Sigmoid colon (tissue), 4 donors: ENCODE measurements around the gene CARD9.

Experiments used
- POLR2AphosphoS5 ChIP-seq, 4 donors: sonication (generic); formaldehyde crosslinking; IDR thresholded peaks; one replicate each; pipeline ENCODE4 v1.6.1; 2017; ENCODE audit warnings: antibody characterized with exemption in 4 of 4
- TF ChIP-seq, protein P1 (sequence below), 4 experiments: fragments of 450-650 bp in 3 of 4; fragments of 200-600 bp in 1 of 4; IDR thresholded peaks; one replicate each; pipeline ENCODE4 v1.5.1; 2016 to 2019; ENCODE audit warnings: antibody characterized with exemption in 4 of 4, mild to moderate bottlenecking in 3 of 4, moderate library complexity in 2 of 4

- TF ChIP-seq, protein P1, sequence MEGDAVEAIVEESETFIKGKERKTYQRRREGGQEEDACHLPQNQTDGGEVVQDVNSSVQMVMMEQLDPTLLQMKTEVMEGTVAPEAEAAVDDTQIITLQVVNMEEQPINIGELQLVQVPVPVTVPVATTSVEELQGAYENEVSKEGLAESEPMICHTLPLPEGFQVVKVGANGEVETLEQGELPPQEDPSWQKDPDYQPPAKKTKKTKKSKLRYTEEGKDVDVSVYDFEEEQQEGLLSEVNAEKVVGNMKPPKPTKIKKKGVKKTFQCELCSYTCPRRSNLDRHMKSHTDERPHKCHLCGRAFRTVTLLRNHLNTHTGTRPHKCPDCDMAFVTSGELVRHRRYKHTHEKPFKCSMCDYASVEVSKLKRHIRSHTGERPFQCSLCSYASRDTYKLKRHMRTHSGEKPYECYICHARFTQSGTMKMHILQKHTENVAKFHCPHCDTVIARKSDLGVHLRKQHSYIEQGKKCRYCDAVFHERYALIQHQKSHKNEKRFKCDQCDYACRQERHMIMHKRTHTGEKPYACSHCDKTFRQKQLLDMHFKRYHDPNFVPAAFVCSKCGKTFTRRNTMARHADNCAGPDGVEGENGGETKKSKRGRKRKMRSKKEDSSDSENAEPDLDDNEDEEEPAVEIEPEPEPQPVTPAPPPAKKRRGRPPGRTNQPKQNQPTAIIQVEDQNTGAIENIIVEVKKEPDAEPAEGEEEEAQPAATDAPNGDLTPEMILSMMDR (IDR thresholded peaks at IDR 0.05) = no peak
- TF ChIP-seq POLR2AphosphoS5 (IDR thresholded peaks at IDR 0.05) = no peak
Measured at GRCh38 chr9:136332482-136332983, 40.9 kb downstream of the CARD9 start.
